ES-I3 (cell line): ENCODE data around the gene MICAL2.

ENCODE experiments used
- H3K36me3 ChIP-seq: 2 replicates; pipeline ENCODE4 v1.6.1; 2013; ENCODE audit warnings: mild to moderate bottlenecking, low read length, control low read depth, moderate library complexity; ENCODE audit not compliant: insufficient read depth
- H3K4me1 ChIP-seq: 2 replicates; pipeline ENCODE4 v1.6.1; 2013; ENCODE audit warnings: mild to moderate bottlenecking, control low read depth, low read length; ENCODE audit not compliant: insufficient read depth
- H3K9ac ChIP-seq: 2 replicates; pipeline ENCODE4 v1.6.1; 2013; ENCODE audit warnings: low read depth, mild to moderate bottlenecking, low read length, moderate library complexity
- H3K9me3 ChIP-seq: 2 replicates; pipeline ENCODE4 v1.6.1; 2013; ENCODE audit warnings: mild to moderate bottlenecking, low read length, moderate library complexity; ENCODE audit not compliant: control insufficient read depth, insufficient read depth

Gene MICAL2

DNA sequence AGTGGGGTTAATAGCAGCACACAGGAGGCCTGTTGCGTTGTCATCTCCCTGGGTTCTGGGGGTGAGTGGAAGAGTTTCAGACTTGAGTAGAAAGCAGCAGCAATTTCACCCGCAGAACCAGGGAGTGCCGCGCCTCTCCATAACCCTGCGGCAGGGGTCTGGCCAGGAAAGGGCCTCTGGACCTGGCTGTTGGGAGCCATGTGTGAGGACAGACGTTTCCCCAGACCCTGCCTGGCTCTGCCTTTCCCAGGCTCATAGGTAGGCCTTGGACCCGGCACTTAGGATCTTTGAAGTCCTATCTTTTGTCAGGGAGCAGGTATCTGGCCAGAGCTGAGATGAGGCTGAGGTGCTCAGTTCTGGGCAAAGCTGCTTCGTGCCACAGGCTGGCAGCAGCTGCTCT is 160.4 kb downstream of the MICAL2 start:
- no peak overlapping the region for H3K9ac ChIP-seq
- H3K4me1 ChIP-seq = no peaks in the 10 kb centered on the region; the same call in 1 of the 2 replicates
- H3K36me3 ChIP-seq = no peaks in the 10 kb centered on the region
- H3K9me3 ChIP-seq = no peaks in the 10 kb centered on the region

DNA sequence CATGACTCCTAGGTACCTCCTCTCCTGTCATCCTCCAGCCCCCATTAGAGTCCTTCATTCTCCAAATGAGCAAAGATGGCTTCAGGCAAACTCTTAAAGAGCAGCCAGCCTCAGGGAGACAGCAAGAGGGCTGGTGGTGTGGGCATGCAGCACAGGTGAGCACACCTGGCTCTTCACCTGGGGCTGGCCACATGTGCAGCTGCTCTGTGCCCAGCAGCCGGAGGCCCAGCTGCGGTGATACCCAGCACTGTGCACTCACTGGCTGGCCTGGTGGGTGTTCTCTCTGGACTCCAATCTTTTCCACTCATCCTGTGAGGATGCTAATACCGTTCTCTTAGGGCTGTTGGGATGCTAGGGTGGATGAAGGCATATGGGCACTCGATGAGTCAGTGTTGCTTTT is 160.9 kb downstream of the MICAL2 start:
- Histone ChIP-seq H3K9ac (no peak overlapping the region), H3K4me1 (no peaks in the 10 kb centered on the region; the same call in 1 of the 2 replicates), H3K36me3 (no peaks in the 10 kb centered on the region), H3K9me3 (no peaks in the 10 kb centered on the region)

DNA sequence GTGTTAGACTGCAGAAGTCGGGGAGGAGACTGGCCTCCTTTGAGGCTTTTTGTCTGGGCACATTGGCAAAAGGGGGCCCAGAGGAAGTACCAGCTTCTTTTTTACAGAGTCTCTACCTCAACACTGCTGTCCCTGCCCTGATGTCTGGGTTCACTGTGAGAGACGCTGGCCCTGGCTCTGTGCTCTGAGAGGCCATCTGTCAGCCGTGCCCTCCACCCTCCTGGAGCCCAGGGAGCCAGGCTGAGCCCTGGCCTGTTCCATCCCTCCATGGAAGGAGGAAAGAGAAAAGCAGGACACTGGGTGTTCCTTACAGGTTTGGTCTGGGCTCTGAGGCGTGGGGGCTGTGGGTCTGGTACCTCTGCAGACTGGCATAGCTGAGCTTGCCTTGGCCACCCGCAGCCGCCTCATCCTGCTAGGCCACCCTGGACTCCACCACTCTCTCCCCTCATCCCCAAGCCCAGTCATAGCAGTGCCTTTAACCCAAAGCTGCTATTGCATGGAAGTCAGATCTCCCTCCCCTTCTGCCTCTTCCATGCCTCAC is 161.5 kb downstream of the MICAL2 start:
- H3K4me1 ChIP-seq = no peaks in the 10 kb centered on the region; the same call in 1 of the 2 replicates
- no peak overlapping the region for H3K9ac ChIP-seq
- no peaks in the 10 kb centered on the region for H3K36me3 ChIP-seq
- H3K9me3 ChIP-seq = no peaks in the 10 kb centered on the region

DNA sequence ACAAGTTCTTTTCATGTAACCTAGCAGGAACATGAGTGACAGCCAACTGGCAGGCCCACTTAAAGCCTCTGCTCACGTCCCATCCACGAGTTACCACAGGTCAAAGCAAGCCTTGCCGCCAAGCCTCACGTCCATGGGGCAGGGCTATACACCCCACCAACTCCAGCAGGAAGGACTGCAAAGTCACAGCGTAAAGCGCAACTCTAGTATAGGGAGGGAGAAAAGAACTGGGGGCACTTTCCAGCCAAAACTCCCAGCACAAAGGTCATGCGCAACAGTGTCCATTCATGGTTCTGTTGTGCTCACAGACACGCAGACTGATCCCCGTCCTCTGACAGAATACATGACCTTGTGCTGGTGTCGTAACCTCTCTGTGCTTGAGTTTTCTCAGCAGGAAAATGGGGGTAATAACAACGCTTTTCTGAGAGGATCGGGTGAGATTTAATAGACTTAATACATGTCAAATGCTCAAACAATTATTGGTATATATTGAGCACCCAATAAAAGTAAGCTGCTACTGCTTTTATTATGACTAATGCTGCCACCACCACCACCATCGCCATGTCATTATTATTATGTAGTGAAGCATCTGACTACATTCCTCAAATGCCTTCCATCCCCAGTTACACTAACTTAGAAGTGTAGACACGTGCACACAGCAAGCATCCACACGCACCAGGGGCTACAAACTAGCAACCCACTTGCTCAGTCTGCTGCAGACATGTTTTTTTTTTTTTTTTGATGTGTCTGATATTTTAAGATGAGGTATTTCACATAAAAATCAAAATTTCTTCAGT is 162.6 kb downstream of the MICAL2 start:
- H3K4me1 ChIP-seq = no peaks in the 10 kb centered on the region; the same call in 1 of the 2 replicates
- H3K36me3 ChIP-seq = no peaks in the 10 kb centered on the region
- H3K9me3 ChIP-seq = no peaks in the 10 kb centered on the region
- no peak overlapping the region for H3K9ac ChIP-seq

- Histone ChIP-seq H3K9ac (no peak overlapping the region), H3K4me1 (no peaks in the 10 kb centered on the region; the same call in 1 of the 2 replicates), H3K36me3 (no peaks in the 10 kb centered on the region), H3K9me3 (no peaks in the 10 kb centered on the region)
Observed at GRCh38 chr11:12273618-12273995, 163.2 kb downstream of the MICAL2 start.

DNA sequence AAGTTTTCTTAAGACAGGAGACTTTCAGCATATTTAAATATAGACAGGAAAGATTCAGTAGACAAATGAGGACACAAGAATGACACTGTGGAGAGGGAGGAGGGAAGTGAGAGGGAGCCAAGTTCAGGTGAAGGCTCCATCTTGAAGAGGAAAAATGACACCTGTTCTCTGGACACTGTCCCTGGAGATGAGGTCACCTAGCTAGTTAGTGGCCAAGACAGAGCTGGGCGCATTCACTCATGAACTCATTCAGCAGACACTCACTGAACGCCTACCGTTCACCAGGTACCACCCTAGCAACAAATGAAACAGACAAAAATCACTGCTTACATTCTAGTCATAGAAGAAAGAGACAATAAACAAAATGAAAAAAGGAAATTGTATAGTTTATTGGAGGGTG is 163.7 kb downstream of the MICAL2 start:
- Histone ChIP-seq H3K4me1 (no peaks in the 10 kb centered on the region; the same call in 1 of the 2 replicates), H3K9ac (no peak overlapping the region), H3K9me3 (no peaks in the 10 kb centered on the region), H3K36me3 (no peaks in the 10 kb centered on the region)

DNA sequence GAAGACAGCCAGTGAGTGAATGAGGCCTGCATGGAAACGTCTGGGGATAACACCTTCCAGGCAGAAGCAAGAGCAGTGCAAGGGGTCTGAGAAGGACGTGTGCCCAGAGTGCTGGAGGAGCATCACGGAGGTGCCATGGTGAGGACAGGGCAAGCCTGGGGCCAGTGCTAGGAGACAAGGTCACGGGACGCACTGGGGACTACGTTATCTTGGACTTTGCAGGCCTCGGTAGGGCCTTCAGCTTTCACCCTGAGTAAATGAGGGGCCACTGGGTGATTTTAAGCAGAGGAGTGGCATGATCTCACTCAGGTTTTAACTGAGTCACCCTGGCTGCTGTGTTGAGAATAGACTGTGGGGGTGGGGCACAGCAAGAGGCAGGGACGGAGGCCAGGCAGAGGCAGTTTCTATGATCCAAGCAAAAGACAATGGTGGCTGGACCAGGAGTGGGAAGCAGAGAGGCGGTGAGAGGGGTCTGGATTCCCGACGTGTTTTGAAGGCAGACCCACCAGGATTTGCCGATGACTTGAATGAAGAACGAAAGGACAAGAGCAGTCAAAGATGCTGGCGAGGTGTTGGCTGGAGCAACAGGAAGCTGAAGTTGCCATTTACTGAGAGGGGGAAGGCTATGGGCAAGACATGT is 164.3 kb downstream of the MICAL2 start:
- no peak overlapping the region for H3K9ac ChIP-seq
- no peaks in the 10 kb centered on the region for H3K9me3 ChIP-seq
- H3K36me3 ChIP-seq = no peaks in the 10 kb centered on the region
- H3K4me1 ChIP-seq = no peaks in the 10 kb centered on the region; the same call in 1 of the 2 replicates

DNA sequence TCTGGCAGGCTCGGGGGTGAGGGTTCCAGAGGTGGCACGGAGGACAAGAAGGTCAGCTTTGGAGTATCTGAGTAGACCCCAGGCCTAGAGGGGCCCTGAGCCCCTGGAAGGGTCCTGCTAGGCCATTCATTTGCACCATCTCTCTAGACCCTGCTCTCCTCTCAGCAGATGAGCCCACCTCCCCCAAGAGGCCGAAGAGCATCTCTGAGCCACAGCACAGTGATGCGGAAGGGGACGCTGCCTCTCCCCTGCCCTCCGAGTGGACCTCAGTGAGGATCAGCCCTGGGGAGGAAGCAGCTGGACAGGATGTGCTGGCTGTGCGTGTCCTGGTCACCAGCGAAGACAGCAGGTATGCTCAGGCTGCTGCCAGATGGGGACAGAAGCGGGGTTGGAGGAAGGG is 165.4 kb downstream of the MICAL2 start:
- Histone ChIP-seq H3K36me3 (no peaks in the 10 kb centered on the region), H3K9ac (no peak overlapping the region), H3K4me1 (no peaks in the 10 kb centered on the region; the same call in 1 of the 2 replicates), H3K9me3 (no peaks in the 10 kb centered on the region)

DNA sequence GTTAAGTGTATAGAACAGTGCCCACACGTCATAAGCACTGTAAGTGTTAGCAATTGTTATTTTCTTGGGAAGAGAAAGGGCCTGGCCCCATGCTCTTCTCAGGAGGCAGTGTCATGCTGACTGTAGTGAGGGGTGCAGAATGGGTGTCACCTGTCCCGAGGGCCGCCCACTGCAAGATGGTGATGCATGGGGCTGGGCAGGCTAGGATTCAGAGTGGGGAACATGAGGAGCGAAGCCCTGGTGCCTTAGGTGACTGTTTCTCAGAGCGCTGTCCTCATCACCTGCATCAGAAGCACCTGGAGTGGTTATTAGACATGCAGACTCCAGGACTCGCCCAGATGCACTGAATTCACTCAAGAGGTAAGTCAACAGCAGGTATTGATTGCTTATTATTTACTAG is 166.0 kb downstream of the MICAL2 start:
- Histone ChIP-seq H3K9me3 (no peaks in the 10 kb centered on the region), H3K4me1 (no peaks in the 10 kb centered on the region; the same call in 1 of the 2 replicates), H3K9ac (no peak overlapping the region), H3K36me3 (no peaks in the 10 kb centered on the region)

DNA sequence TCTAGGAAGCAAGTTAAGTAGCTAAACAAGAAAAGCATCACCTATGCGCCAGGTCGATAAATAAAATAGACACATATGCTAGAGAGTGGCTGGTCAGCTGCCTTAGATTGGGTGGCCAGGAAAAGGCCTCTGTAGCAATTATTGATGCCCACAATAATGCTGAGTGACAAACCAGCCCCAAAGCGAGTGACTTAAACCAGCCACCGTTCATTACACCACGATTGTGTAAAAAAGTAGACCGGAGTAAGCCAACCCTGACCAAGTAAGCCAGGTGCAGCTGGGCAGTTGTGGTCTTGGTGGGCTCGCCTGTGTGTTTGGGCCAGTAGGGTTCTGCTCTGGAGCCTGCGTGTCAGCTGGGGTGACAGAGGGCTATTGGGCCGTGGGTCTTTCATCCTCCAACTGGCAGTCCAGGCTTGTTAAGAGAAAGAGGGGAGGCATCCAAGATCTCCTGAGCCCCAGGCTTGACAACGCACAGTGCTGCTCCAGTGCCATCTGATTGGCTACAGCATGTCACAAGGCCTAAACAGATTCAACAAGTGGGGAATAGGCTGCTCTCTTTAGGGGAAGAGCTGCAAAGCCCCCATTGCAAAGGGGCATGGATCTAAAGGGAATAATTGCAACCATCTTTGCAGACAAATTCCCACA is 166.6 kb downstream of the MICAL2 start:
- no peaks in the 10 kb centered on the region; the same call in 1 of the 2 replicates for H3K4me1 ChIP-seq
- no peaks in the 10 kb centered on the region for H3K36me3 ChIP-seq
- H3K9ac ChIP-seq = no peak overlapping the region
- H3K9me3 ChIP-seq = no peaks in the 10 kb centered on the region

DNA sequence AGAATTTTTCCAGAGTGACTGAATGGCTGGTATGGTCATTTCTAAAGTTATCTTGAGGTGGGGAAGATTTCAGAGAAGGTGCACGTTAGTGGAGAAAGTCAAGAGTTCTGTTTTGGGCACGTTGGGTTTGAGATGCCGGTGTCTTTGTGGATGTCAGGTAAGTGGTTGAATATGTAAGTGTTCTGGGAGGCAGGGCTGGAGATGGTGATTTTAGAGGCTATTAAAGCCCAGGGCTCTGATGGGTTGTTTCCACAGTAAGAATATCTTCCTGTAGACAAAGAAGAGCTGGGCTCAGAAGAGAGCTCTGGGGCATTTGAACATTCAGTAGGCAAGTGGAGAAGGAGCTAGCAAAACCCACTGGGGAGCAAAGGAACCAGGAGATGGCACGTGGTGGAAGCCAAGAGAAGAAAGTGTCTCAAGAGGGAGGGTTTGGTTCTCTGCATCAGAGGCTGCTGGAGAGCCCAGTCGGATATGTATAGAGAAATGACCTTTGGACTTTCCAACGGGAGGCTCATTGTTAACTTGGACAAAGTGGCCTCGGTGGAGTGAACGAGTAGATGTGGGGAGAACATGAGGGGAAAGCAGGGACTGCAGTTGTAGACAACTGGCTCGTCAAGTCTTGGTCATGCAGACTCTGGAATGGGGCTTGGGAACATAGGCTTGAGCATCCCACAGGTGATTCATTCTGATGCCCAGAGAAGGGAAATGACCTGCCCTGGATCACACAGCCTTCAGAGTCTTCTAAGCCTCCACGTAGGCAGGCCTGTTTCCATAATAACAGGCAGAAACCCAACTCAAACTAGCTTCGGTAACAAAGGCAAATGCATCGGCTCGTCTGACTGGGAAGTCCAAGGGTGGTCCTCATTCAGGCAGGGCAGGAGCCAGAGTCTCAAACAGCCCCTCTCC is 168.6 kb downstream of the MICAL2 start:
- Histone ChIP-seq H3K4me1 (no peaks in the 10 kb centered on the region; the same call in 1 of the 2 replicates), H3K36me3 (no peaks in the 10 kb centered on the region), H3K9ac (no peak overlapping the region), H3K9me3 (no peaks in the 10 kb centered on the region)

DNA sequence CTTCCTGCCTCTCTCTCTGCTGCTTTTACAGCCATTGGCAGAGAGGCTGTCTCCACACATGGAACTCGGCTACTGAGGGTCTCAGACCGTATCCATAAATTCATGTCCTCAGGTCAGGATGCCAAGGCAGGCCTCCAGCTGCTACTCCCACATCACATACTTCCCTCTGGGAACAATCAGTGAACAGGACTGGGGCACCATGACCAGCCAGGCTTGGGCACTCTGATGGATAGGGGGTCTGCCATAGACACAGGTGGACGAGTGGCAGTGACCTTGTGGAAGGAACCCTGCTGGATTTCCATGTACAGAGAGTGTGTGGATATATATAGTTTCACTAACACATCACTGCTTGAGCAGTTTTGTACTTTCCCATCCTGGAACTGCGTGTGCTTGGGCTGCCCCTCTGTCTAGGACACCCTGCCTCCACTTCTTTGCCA is 169.3 kb downstream of the MICAL2 start:
- no peaks in the 10 kb centered on the region for H3K36me3 ChIP-seq
- H3K9me3 ChIP-seq = no peaks in the 10 kb centered on the region
- no peaks in the 10 kb centered on the region; the same call in 1 of the 2 replicates for H3K4me1 ChIP-seq
- H3K9ac ChIP-seq = no peak overlapping the region

DNA sequence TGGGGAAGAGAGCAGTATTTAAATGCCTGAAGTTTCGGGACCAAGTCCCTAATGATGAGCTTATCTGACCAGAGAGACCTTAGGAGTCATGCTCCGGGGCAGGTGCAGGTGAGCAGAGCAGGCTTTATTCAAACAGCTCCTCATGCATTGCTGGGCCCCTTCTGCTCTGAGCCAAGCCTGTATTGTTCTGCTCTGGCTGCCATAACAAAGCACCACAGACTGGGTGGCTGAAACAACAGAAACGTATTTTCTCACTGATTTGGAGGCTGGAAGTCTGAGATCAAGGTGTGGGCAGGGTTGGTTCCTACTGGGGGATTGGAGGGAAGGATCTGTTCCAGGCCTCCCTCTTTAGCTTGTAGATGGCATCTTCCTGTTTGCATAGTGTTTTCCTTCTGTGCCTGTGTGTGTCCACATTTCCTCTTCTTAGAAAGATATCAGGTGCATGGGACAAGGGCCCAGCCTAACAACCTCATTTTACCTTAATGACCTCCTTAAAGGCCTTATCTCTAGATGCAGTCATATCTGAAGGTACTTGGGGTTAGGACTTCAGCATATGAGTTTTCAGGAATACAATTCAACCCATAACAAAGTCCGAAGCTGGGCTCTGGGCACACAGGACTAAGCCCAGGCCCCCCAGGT is 169.9 kb downstream of the MICAL2 start:
- Histone ChIP-seq H3K9ac (no peak overlapping the region), H3K36me3 (no peaks in the 10 kb centered on the region), H3K4me1 (peaks cover 5% of the 10 kb centered on the region; the same call in 1 of the 2 replicates), H3K9me3 (no peaks in the 10 kb centered on the region)
